ENCODE measurements around the gene GINS3. TPM values are rescaled to one million over a fixed set of nuclear protein-coding genes. Genes with fewer than 3 reads are reported as not detected.

Gene GINS3
- total and polyA plus RNA-seq, 2 experiments from 2014 or later = 8.8 to 17.8 TPM

GRCh38 chr16:58361726-58362125 lies 30.5 kb upstream of the GINS3 start:
- H3K36me3 ChIP-seq (ENCODE audit: insufficient read depth) = no peaks in the 10 kb centered on the region
- H3K36me3 Mint-ChIP-seq (ENCODE audit: low read depth) = peaks cover 5% of the 10 kb centered on the region; the same call in 1 of the 3 replicates
- no peaks in the 10 kb centered on the region for H3K4me1 ChIP-seq (ENCODE audit: insufficient read depth)
- no peak overlapping the region for H3K4me3 ChIP-seq
- TF ChIP-seq EZH2 (IDR thresholded peaks at IDR 0.05; ENCODE audit: low read depth, unreplicated experiment) (no peak), REST (IDR thresholded peaks at IDR 0.05; ENCODE audit: unreplicated experiment) (no peak)
- ATAC-seq = no peak
- no peak for DNase-seq (ENCODE audit: low spot score)
- H3K4me3 Mint-ChIP-seq = no peak overlapping the region
- H3K27me3 ChIP-seq (ENCODE audit: insufficient read depth) = no peaks in the 10 kb centered on the region
- no peak overlapping the region for H3K4me2 ChIP-seq
- no peaks in the 10 kb centered on the region for H4K20me1 ChIP-seq (replicated peaks; ENCODE audit: insufficient read depth)
- no peak overlapping the region for H3K27ac ChIP-seq (ENCODE audit: low read depth)
- H2AFZ ChIP-seq = no peak overlapping the region
- H3F3A ChIP-seq (replicated peaks; ENCODE audit: low read depth) = no peaks in the 10 kb centered on the region
- no peaks in the 10 kb centered on the region for H3K9me2 ChIP-seq (ENCODE audit: insufficient read depth)
- H3K27me3 Mint-ChIP-seq (ENCODE audit: insufficient read depth, low read depth, poor library complexity) = peaks cover 6% of the 10 kb centered on the region
- no peaks in the 10 kb centered on the region for H3K4me1 Mint-ChIP-seq
- peaks cover 26% of the 10 kb centered on the region; the same call in 2 of the 3 replicates for H3K9me3 Mint-ChIP-seq
- no peak overlapping the region for H3K27ac Mint-ChIP-seq
- no peaks in the 10 kb centered on the region for H3K79me2 ChIP-seq (replicated peaks; ENCODE audit: insufficient read depth)

- H3K9me2 ChIP-seq (ENCODE audit: insufficient read depth) = no peaks in the 10 kb centered on the region
- H3K4me1 ChIP-seq (ENCODE audit: insufficient read depth) = no peaks in the 10 kb centered on the region
- peaks cover 6% of the 10 kb centered on the region for H3K27me3 Mint-ChIP-seq (ENCODE audit: insufficient read depth, low read depth, poor library complexity)
- H2AFZ ChIP-seq = no peak overlapping the region
- ATAC-seq (no peak), DNase-seq (ENCODE audit: low spot score) (no peak)
- H3K4me3 Mint-ChIP-seq = no peak overlapping the region
- no peaks in the 10 kb centered on the region for H3K79me2 ChIP-seq (replicated peaks; ENCODE audit: insufficient read depth)
- no peak overlapping the region for H3K27ac ChIP-seq (ENCODE audit: low read depth)
- no peaks in the 10 kb centered on the region for H3K27me3 ChIP-seq (ENCODE audit: insufficient read depth)
- no peaks in the 10 kb centered on the region for H4K20me1 ChIP-seq (replicated peaks; ENCODE audit: insufficient read depth)
- no peaks in the 10 kb centered on the region for H3F3A ChIP-seq (replicated peaks; ENCODE audit: low read depth)
- peaks cover 20% of the 10 kb centered on the region; the same call in 2 of the 3 replicates for H3K9me3 Mint-ChIP-seq
- H3K27ac Mint-ChIP-seq = no peak overlapping the region
- no peak overlapping the region for H3K4me3 ChIP-seq
- H3K36me3 Mint-ChIP-seq (ENCODE audit: low read depth) = no peaks in the 10 kb centered on the region; the same call in 2 of the 3 replicates
- H3K4me1 Mint-ChIP-seq = no peaks in the 10 kb centered on the region
- H3K4me2 ChIP-seq = no peak overlapping the region
- no peaks in the 10 kb centered on the region for H3K36me3 ChIP-seq (ENCODE audit: insufficient read depth)
- TF ChIP-seq CTCF (conservative IDR thresholded peaks at IDR 0.05; ENCODE audit: low read depth in 2 of 2) (no peak), ZNF331 (CRISPR knock-in tag; IDR thresholded peaks at IDR 0.05; ENCODE audit: low read depth) (no peak), EZH2phosphoT487 (IDR thresholded peaks at IDR 0.05; ENCODE audit: unreplicated experiment) (no peak), ZNF114 (CRISPR knock-in tag; IDR thresholded peaks at IDR 0.05) (no peak), JUNB (IDR thresholded peaks at IDR 0.05; ENCODE audit: unreplicated experiment) (no peak), POLR2AphosphoS5 (IDR thresholded peaks at IDR 0.05; ENCODE audit: low read depth) (no peak), STAT1 (IDR thresholded peaks at IDR 0.05; ENCODE audit: unreplicated experiment) (no peak), ZNF462 (CRISPR knock-in tag; IDR thresholded peaks at IDR 0.05) (no peak)
These were observed 28.4 kb upstream of the GINS3 start for GRCh38 chr16:58363746-58364393.

All from GM23338 (cell line).